Activated T-cell treated with anti-CD3 and anti-CD28 coated beads, Interleukin-2, amount 50 U/mL, for 4 hours (primary cell): Measurements from ENCODE around the gene SFRP5. TPM values are rescaled to one million over a fixed set of nuclear protein-coding genes. Genes with fewer than 3 reads are reported as not detected.

Experiments used
- ATAC-seq, 2 donors: fragments of 200-7000 bp; cut with Tn5 transposase; one replicate each; pipeline ENCODE4 v1.10.0; 2021
- DNase-seq: peaks from one replicate; pipeline ENCODE4 v3.0.0-alpha.2; 2020
- H3K27me3 Mint-ChIP-seq: one replicate; pipeline ENCODE4 v1.8.0; 2021; ENCODE audit warnings: low read depth, mixed read lengths
- H3K36me3 Mint-ChIP-seq: one replicate; pipeline ENCODE4 v1.8.0; 2022; ENCODE audit warnings: mixed read lengths; ENCODE audit not compliant: insufficient read depth
- H3K4me1 Mint-ChIP-seq: one replicate; pipeline ENCODE4 v1.8.0; 2021; ENCODE audit warnings: low read depth, mixed read lengths
- H3K4me3 Mint-ChIP-seq: one replicate; pipeline ENCODE4 v1.8.0; 2021; ENCODE audit warnings: mild to moderate bottlenecking, moderate library complexity, mixed read lengths
- H3K9me3 Mint-ChIP-seq: one replicate; pipeline ENCODE4 v1.8.0; 2021; ENCODE audit warnings: mixed read lengths
- total RNA-seq, 3 donors: library from RNA; stranded (reverse); gene quantifications; one replicate each; pipeline ENCODE4 v1.2.1, GENCODE V29; 2021

The SFRP5 gene
- total RNA-seq, 3 donors from 2014 or later = 0.13 to 0.28 TPM; not detected in 1

- ATAC-seq (no peak), DNase-seq (no peak)
- Mint-ChIP-seq H3K36me3 (no peaks in the 10 kb centered on the region), H3K4me3 (no peak overlapping the region), H3K27me3 (no peaks in the 10 kb centered on the region), H3K4me1 (peaks cover 28% of the 10 kb centered on the region), H3K9me3 (peaks cover 15% of the 10 kb centered on the region)
These were observed 27.3 kb upstream of the SFRP5 start for GRCh38 chr10:97798958-97799610.

GRCh38 chr10:97796651-97797050, 24.9 kb upstream of the SFRP5 start:
- Mint-ChIP-seq H3K9me3 (peaks cover 15% of the 10 kb centered on the region), H3K27me3 (no peaks in the 10 kb centered on the region), H3K4me1 (peaks cover 41% of the 10 kb centered on the region), H3K36me3 (no peaks in the 10 kb centered on the region), H3K4me3 (peak overlapping the region; percentile 70)
- ATAC-seq (peak; percentile 69 to 71), DNase-seq (no peak)

GRCh38 chr10:97795886-97796285, 24.1 kb upstream of the SFRP5 start:
- H3K36me3 Mint-ChIP-seq = no peaks in the 10 kb centered on the region
- no peaks in the 10 kb centered on the region for H3K27me3 Mint-ChIP-seq
- DNase-seq (no peak), ATAC-seq (no peak)
- H3K4me1 Mint-ChIP-seq = peaks cover 41% of the 10 kb centered on the region
- H3K4me3 Mint-ChIP-seq = no peak overlapping the region
- peaks cover 15% of the 10 kb centered on the region for H3K9me3 Mint-ChIP-seq

GRCh38 chr10:97791824-97792721, 20.3 kb upstream of the SFRP5 start:
- peaks cover 31% of the 10 kb centered on the region for H3K4me1 Mint-ChIP-seq
- DNase-seq (peak; percentile 74), ATAC-seq (peak; percentile 70 to 73)
- no peaks in the 10 kb centered on the region for H3K9me3 Mint-ChIP-seq
- H3K36me3 Mint-ChIP-seq = no peaks in the 10 kb centered on the region
- H3K4me3 Mint-ChIP-seq = no peak overlapping the region
- no peaks in the 10 kb centered on the region for H3K27me3 Mint-ChIP-seq

GRCh38 chr10:97789770-97790397, 18.1 kb upstream of the SFRP5 start:
- H3K9me3 Mint-ChIP-seq = no peaks in the 10 kb centered on the region
- DNase-seq = no peak
- no peak overlapping the region for H3K4me3 Mint-ChIP-seq
- H3K4me1 Mint-ChIP-seq = peaks cover 13% of the 10 kb centered on the region
- H3K36me3 Mint-ChIP-seq = no peaks in the 10 kb centered on the region
- ATAC-seq = no peak
- H3K27me3 Mint-ChIP-seq = no peaks in the 10 kb centered on the region

DNA sequence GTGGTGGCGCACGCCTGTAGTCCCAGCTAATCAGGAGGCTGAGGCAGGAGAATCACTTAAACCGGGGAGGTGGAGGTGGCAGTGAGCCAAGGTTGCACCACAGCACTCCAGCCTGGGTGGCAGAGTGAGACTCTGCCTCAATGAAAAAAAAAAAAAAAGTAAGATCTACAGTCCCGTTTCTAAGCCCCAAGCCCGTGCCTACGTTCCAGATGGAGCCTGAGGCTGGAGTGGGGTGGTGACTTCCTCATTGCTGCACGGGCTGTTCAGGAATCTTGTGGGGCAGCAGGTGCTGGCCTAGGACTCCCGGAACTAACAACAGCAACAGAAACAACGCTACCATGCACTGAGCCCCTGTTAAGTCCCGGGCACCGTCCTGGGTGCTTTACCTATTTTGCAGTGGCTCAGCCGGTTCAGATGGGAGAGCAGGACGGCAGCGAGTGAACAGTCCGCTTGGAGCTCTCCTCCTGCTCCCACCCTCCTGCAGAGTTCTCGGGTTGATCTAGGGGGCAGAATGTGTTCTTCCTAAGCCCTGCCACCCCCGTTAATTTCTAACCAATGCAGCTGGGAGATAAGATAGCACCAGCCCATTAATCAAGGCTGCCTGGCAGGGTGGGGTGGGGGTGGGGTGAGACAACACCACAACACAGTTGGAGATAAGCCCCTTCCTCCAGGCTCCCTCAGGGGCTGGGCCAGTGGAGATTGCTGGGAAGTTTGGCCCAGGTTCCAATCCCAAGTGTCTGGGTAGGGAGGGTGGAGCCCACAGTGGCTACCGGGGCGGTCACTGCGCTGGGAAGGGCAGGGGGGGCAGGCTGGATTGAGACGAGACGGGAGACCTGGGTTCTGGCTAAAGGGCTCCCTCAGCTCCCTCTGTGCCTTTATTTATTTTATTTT, 17.0 kb upstream of the SFRP5 start:
- H3K27me3 Mint-ChIP-seq = no peaks in the 10 kb centered on the region
- no peaks in the 10 kb centered on the region for H3K9me3 Mint-ChIP-seq
- H3K4me1 Mint-ChIP-seq = peaks cover 10% of the 10 kb centered on the region
- ATAC-seq = no peak
- no peaks in the 10 kb centered on the region for H3K36me3 Mint-ChIP-seq
- H3K4me3 Mint-ChIP-seq = no peak overlapping the region
- DNase-seq = no peak

GRCh38 chr10:97785731-97786130, 13.9 kb upstream of the SFRP5 start:
- H3K36me3 Mint-ChIP-seq = no peaks in the 10 kb centered on the region
- no peaks in the 10 kb centered on the region for H3K27me3 Mint-ChIP-seq
- DNase-seq = no peak
- no peak overlapping the region for H3K4me3 Mint-ChIP-seq
- peaks cover 20% of the 10 kb centered on the region for H3K4me1 Mint-ChIP-seq
- no peak for ATAC-seq
- H3K9me3 Mint-ChIP-seq = no peaks in the 10 kb centered on the region

DNA sequence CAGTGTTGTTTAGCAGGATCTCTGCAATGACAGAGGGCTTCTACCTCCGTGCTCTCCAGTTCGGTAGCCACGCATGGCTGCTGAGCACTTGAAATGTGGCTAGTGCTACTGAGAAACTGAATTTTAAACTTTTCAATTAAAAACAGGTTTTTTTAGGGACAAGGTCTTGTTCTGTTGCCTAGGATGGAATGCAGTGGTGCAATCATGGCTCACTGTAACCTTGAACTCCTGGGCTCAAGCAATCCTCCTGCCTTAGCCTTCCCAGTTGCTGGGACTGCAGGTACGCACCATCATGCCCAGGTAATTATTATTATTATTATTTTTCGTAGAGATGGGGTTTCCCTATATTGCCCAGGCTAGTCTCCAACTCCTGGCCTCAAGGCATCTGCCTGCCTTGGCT, 13.4 kb upstream of the SFRP5 start:
- no peak for DNase-seq
- no peak overlapping the region for H3K4me3 Mint-ChIP-seq
- peaks cover 25% of the 10 kb centered on the region for H3K4me1 Mint-ChIP-seq
- H3K27me3 Mint-ChIP-seq = no peaks in the 10 kb centered on the region
- no peaks in the 10 kb centered on the region for H3K9me3 Mint-ChIP-seq
- H3K36me3 Mint-ChIP-seq = no peaks in the 10 kb centered on the region
- ATAC-seq = no peak

- H3K36me3 Mint-ChIP-seq = no peaks in the 10 kb centered on the region
- H3K4me3 Mint-ChIP-seq = no peak overlapping the region
- peaks cover 30% of the 10 kb centered on the region for H3K4me1 Mint-ChIP-seq
- H3K27me3 Mint-ChIP-seq = no peaks in the 10 kb centered on the region
- DNase-seq = no peak
- no peak for ATAC-seq
- no peaks in the 10 kb centered on the region for H3K9me3 Mint-ChIP-seq
These were observed 12.5 kb upstream of the SFRP5 start for GRCh38 chr10:97784200-97784810.

DNA sequence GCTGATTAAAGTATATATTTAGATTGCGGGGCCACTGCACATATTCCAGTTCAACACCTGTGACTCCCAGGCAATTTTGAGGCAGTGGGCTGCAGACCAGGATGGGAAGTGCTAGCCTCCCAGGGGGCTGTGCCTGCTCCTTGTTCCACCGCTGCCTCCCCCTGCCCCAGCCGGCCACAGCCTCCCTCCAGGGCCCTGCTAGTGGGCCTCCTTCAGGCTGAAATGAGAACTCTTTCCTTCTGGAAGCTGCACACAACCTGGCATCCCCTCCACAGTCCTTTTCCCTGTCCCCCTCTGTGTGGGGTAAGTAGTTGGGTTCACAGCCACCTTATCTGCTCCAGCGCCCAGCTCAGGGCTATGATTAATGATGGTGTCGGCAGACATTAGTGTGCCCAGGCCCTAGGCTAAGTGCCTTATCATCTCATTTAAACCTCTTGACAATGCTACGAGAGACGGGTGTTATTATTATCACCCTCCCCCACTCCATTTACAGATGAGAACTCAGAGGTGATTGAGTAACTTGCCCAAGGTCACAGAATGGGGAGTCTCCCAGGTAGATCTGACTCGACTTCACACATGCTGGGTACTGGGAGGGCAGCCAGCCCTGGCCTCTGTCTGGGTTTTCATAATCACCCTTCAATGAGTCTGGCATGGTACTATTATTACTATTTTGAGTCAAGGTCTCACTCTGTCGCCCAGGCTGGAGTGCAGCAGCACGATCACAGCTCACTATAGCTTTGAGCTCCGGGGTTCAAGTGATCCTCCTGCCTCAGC, 10.8 kb upstream of the SFRP5 start:
- no peaks in the 10 kb centered on the region for H3K9me3 Mint-ChIP-seq
- DNase-seq (no peak), ATAC-seq (no peak)
- peaks cover 32% of the 10 kb centered on the region for H3K4me1 Mint-ChIP-seq
- no peaks in the 10 kb centered on the region for H3K36me3 Mint-ChIP-seq
- H3K4me3 Mint-ChIP-seq = no peak overlapping the region
- no peaks in the 10 kb centered on the region for H3K27me3 Mint-ChIP-seq

DNA sequence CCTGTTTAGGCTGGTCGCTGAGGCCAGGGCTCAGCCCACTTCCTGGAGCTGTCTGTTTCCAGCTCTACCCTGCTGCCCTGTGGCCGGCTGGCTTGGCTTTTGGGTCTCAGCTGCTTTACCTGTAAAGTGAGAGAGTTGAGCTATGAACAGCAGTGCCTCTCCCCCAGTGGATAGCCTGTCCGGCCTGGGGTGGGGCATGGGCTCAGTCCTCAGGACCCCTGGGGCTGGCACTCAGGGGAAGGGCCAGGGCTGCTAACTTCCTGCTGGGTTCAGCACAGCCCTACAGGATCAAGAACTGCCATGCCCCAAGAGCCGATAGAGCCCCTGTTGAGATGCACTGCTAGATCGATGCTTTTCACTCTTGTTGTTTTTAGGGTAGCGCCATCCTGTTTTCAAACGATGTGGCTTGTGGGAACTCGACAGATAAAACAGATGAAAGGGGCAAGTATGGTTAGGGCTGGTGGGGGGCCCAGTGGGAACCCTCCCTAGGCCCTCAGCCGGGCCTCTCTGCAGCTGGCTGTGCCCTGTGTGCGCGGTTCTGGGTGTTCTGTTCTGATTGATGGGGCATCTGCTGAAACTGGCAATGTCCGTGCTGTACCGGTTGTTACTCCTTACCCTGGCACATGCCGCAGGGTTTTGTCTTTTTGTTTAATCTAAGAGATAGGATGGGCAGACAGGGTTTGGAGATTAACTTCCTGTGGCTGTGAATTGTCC, 10.0 kb upstream of the SFRP5 start:
- no peaks in the 10 kb centered on the region for H3K36me3 Mint-ChIP-seq
- peak overlapping the region; percentile 19 for H3K4me3 Mint-ChIP-seq
- no peaks in the 10 kb centered on the region for H3K9me3 Mint-ChIP-seq

GRCh38 chr10:97780841-97781617, 9.2 kb upstream of the SFRP5 start:
- H3K4me1 Mint-ChIP-seq = peaks cover 32% of the 10 kb centered on the region
- ATAC-seq = peak in 1 of 2 donors; percentile 5
- H3K27me3 Mint-ChIP-seq = no peaks in the 10 kb centered on the region
- DNase-seq = no peak
- H3K4me3 Mint-ChIP-seq = no peak overlapping the region
- H3K36me3 Mint-ChIP-seq = no peaks in the 10 kb centered on the region
- H3K9me3 Mint-ChIP-seq = no peaks in the 10 kb centered on the region

More for the DNA sequence above, 10.0 kb upstream of the SFRP5 start:
- Mint-ChIP-seq H3K27me3 (no peaks in the 10 kb centered on the region), H3K4me1 (peaks cover 32% of the 10 kb centered on the region)
- DNase-seq (no peak), ATAC-seq (peak; percentile 56 to 62)
